ENCODE data around the gene APOL5.

DNA sequence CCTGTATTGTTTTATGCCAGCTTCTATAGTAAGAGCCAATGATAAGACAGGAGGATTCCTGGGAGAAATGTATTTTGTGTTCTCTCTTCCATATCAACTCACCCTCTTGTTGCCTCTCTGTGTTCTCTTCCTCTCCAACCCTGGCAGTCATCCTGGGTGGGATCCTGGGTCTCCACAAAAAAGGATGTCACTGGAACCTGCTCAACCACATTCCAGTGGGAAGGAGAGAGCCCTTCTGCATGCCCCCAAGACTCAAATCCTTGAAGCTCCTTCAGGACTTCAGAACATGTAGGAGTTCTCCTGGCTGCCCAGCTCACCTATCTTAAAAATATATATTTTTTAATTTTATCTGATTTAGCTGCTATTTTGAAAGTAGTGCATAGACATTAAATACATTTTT lies 43.3 kb upstream of the APOL5 start:
- TF ChIP-seq, protein P1, sequence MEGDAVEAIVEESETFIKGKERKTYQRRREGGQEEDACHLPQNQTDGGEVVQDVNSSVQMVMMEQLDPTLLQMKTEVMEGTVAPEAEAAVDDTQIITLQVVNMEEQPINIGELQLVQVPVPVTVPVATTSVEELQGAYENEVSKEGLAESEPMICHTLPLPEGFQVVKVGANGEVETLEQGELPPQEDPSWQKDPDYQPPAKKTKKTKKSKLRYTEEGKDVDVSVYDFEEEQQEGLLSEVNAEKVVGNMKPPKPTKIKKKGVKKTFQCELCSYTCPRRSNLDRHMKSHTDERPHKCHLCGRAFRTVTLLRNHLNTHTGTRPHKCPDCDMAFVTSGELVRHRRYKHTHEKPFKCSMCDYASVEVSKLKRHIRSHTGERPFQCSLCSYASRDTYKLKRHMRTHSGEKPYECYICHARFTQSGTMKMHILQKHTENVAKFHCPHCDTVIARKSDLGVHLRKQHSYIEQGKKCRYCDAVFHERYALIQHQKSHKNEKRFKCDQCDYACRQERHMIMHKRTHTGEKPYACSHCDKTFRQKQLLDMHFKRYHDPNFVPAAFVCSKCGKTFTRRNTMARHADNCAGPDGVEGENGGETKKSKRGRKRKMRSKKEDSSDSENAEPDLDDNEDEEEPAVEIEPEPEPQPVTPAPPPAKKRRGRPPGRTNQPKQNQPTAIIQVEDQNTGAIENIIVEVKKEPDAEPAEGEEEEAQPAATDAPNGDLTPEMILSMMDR (IDR thresholded peaks at IDR 0.05): no peak
- TF ChIP-seq POLR2AphosphoS5 (IDR thresholded peaks at IDR 0.05) (no peak), EP300 (IDR thresholded peaks at IDR 0.05) (no peak), POLR2A (IDR thresholded peaks at IDR 0.05) (no peak)

Measured in suprapubic skin (tissue), 4 donors.